Measurements from ENCODE around the gene OR51Q1. TPM values are rescaled to one million over a fixed set of nuclear protein-coding genes. Genes with fewer than 3 reads are reported as not detected.

The OR51Q1 gene
- total RNA-seq, 1 experiment from 2014 or later: not detected

- no peak for DNase-seq
- no peaks in the 10 kb centered on the region for H4K20me1 ChIP-seq (ENCODE audit: insufficient read depth, low read depth, low read length)
- no peaks in the 10 kb centered on the region for H3K36me3 ChIP-seq (ENCODE audit: insufficient read depth, low read length)
- H3K9ac ChIP-seq (ENCODE audit: low read length): no peak overlapping the region
- no peak overlapping the region for H3K4me3 ChIP-seq (ENCODE audit: low read length)
- no peaks in the 10 kb centered on the region for H3K9me2 ChIP-seq (replicated peaks; ENCODE audit: insufficient read depth, low read length)
- no peak overlapping the region for H3K4me2 ChIP-seq (ENCODE audit: low read depth, low read length, poor library complexity, severe bottlenecking)
- no peaks in the 10 kb centered on the region for H3K4me1 ChIP-seq (ENCODE audit: low read length)
- H3K27me3 ChIP-seq (ENCODE audit: low read length): no peaks in the 10 kb centered on the region
- H3K27ac ChIP-seq (ENCODE audit: low read length): no peak overlapping the region
- H2AFZ ChIP-seq (ENCODE audit: low read length): no peak overlapping the region
- H3K79me2 ChIP-seq (ENCODE audit: low read length): no peaks in the 10 kb centered on the region
- H3K9me3 ChIP-seq (ENCODE audit: low read length): no peaks in the 10 kb centered on the region
These were observed 918 bp upstream of the OR51Q1 start for GRCh38 chr11:5420993-5421392.

- H3K9me2 ChIP-seq (replicated peaks; ENCODE audit: insufficient read depth, low read length): no peaks in the 10 kb centered on the region
These were observed 1.2 kb downstream of the OR51Q1 start for GRCh38 chr11:5423131-5423530.

GRCh38 chr11:5441414-5441813, 19.5 kb downstream of the OR51Q1 start, which contains the start of gene OR51I1:
Gene OR51I1 (minus strand): TSS chr11:5441514. CDS start chr11:5441514, 0 bp downstream.
- no peak within 1 kb of the TSS for H3K9ac ChIP-seq (ENCODE audit: low read length)
- H3K4me3 ChIP-seq (ENCODE audit: low read length): no peak within 1 kb of the TSS
- H3K27ac ChIP-seq (ENCODE audit: low read length): no peak within 1 kb of the TSS
- H3K36me3 ChIP-seq (ENCODE audit: insufficient read depth, low read length): no peaks in the 10 kb centered on the region
- H3K9me2 ChIP-seq (replicated peaks; ENCODE audit: insufficient read depth, low read length): no peaks in the 10 kb centered on the region
- H2AFZ ChIP-seq (ENCODE audit: low read length): no peak within 1 kb of the TSS
- no peaks in the 10 kb centered on the region for H3K9me3 ChIP-seq (ENCODE audit: low read length)
- DNase-seq: no peak
- no peaks in the 10 kb centered on the region for H3K27me3 ChIP-seq (ENCODE audit: low read length)
- H3K4me2 ChIP-seq (ENCODE audit: low read depth, low read length, poor library complexity, severe bottlenecking): no peak within 1 kb of the TSS
- H4K20me1 ChIP-seq (ENCODE audit: insufficient read depth, low read depth, low read length): no peaks in the 10 kb centered on the region
- H3K79me2 ChIP-seq (ENCODE audit: low read length): no peaks in the 10 kb centered on the region
- H3K4me1 ChIP-seq (ENCODE audit: low read length): no peaks in the 10 kb centered on the region

More at GRCh38 chr11:5423131-5423530, 1.2 kb downstream of the OR51Q1 start:
- Histone ChIP-seq H3K4me3 (ENCODE audit: low read length) (no peak overlapping the region), H3K4me2 (ENCODE audit: low read depth, low read length, poor library complexity, severe bottlenecking) (no peak overlapping the region), H3K9me3 (ENCODE audit: low read length) (no peaks in the 10 kb centered on the region), H3K79me2 (ENCODE audit: low read length) (no peaks in the 10 kb centered on the region), H2AFZ (ENCODE audit: low read length) (no peak overlapping the region), H3K27ac (ENCODE audit: low read length) (no peak overlapping the region), H3K36me3 (ENCODE audit: insufficient read depth, low read length) (no peaks in the 10 kb centered on the region), H3K9ac (ENCODE audit: low read length) (no peak overlapping the region), H4K20me1 (ENCODE audit: insufficient read depth, low read depth, low read length) (no peaks in the 10 kb centered on the region), H3K4me1 (ENCODE audit: low read length) (no peaks in the 10 kb centered on the region), H3K27me3 (ENCODE audit: low read length) (no peaks in the 10 kb centered on the region)
- no peak for DNase-seq

GRCh38 chr11:5443835-5444393, 22.0 kb downstream of the OR51Q1 start:
- Histone ChIP-seq H3K9me2 (replicated peaks; ENCODE audit: insufficient read depth, low read length) (no peaks in the 10 kb centered on the region), H3K4me3 (ENCODE audit: low read length) (no peak overlapping the region), H3K27ac (ENCODE audit: low read length) (no peak overlapping the region), H3K9me3 (ENCODE audit: low read length) (no peaks in the 10 kb centered on the region), H4K20me1 (ENCODE audit: insufficient read depth, low read depth, low read length) (no peaks in the 10 kb centered on the region), H3K36me3 (ENCODE audit: insufficient read depth, low read length) (no peaks in the 10 kb centered on the region), H3K9ac (ENCODE audit: low read length) (no peak overlapping the region), H3K79me2 (ENCODE audit: low read length) (no peaks in the 10 kb centered on the region), H3K4me1 (ENCODE audit: low read length) (no peaks in the 10 kb centered on the region), H2AFZ (ENCODE audit: low read length) (no peak overlapping the region), H3K27me3 (ENCODE audit: low read length) (no peaks in the 10 kb centered on the region), H3K4me2 (ENCODE audit: low read depth, low read length, poor library complexity, severe bottlenecking) (no peak overlapping the region)
- no peak for DNase-seq

GRCh38 chr11:5449023-5449422, 27.1 kb downstream of the OR51Q1 start, which contains the start of gene OR51I2:
Gene OR51I2 (plus strand): TSS chr11:5449323. CDS start chr11:5453489, 4,166 bp downstream.
- H2AFZ ChIP-seq (ENCODE audit: low read length): no peak within 1 kb of the TSS
- H3K36me3 ChIP-seq (ENCODE audit: insufficient read depth, low read length): no peaks in the 10 kb centered on the region
- no peaks in the 10 kb centered on the region for H3K9me2 ChIP-seq (replicated peaks; ENCODE audit: insufficient read depth, low read length)
- H3K9me3 ChIP-seq (ENCODE audit: low read length): no peaks in the 10 kb centered on the region
- H3K4me3 ChIP-seq (ENCODE audit: low read length): no peak within 1 kb of the TSS
- H4K20me1 ChIP-seq (ENCODE audit: insufficient read depth, low read depth, low read length): no peaks in the 10 kb centered on the region
- H3K4me1 ChIP-seq (ENCODE audit: low read length): no peaks in the 10 kb centered on the region
- no peaks in the 10 kb centered on the region for H3K27me3 ChIP-seq (ENCODE audit: low read length)
- no peak within 1 kb of the TSS for H3K9ac ChIP-seq (ENCODE audit: low read length)
- H3K4me2 ChIP-seq (ENCODE audit: low read depth, low read length, poor library complexity, severe bottlenecking): no peak within 1 kb of the TSS
- no peaks in the 10 kb centered on the region for H3K79me2 ChIP-seq (ENCODE audit: low read length)
- DNase-seq: no peak
- H3K27ac ChIP-seq (ENCODE audit: low read length): no peak within 1 kb of the TSS

- H3K9ac ChIP-seq (ENCODE audit: low read length): no peak overlapping the region
- no peaks in the 10 kb centered on the region for H4K20me1 ChIP-seq (ENCODE audit: insufficient read depth, low read depth, low read length)
- no peak for DNase-seq
- H3K9me2 ChIP-seq (replicated peaks; ENCODE audit: insufficient read depth, low read length): no peaks in the 10 kb centered on the region
- H3K4me2 ChIP-seq (ENCODE audit: low read depth, low read length, poor library complexity, severe bottlenecking): no peak overlapping the region
- no peaks in the 10 kb centered on the region for H3K36me3 ChIP-seq (ENCODE audit: insufficient read depth, low read length)
- H3K27ac ChIP-seq (ENCODE audit: low read length): no peak overlapping the region
- H3K4me1 ChIP-seq (ENCODE audit: low read length): no peaks in the 10 kb centered on the region
- no peaks in the 10 kb centered on the region for H3K27me3 ChIP-seq (ENCODE audit: low read length)
- H3K79me2 ChIP-seq (ENCODE audit: low read length): no peaks in the 10 kb centered on the region
- H3K9me3 ChIP-seq (ENCODE audit: low read length): no peaks in the 10 kb centered on the region
- H3K4me3 ChIP-seq (ENCODE audit: low read length): no peak overlapping the region
- H2AFZ ChIP-seq (ENCODE audit: low read length): no peak overlapping the region
These were observed 27.5 kb downstream of the OR51Q1 start for GRCh38 chr11:5449432-5449831.

GRCh38 chr11:5460983-5461621, 39.2 kb downstream of the OR51Q1 start:
- DNase-seq: no peak
- no peaks in the 10 kb centered on the region for H3K79me2 ChIP-seq (ENCODE audit: low read length)
- H3K27ac ChIP-seq (ENCODE audit: low read length): no peak overlapping the region
- H4K20me1 ChIP-seq (ENCODE audit: insufficient read depth, low read depth, low read length): no peaks in the 10 kb centered on the region
- H3K36me3 ChIP-seq (ENCODE audit: insufficient read depth, low read length): no peaks in the 10 kb centered on the region
- H3K9me2 ChIP-seq (replicated peaks; ENCODE audit: insufficient read depth, low read length): no peaks in the 10 kb centered on the region
- H3K4me2 ChIP-seq (ENCODE audit: low read depth, low read length, poor library complexity, severe bottlenecking): no peak overlapping the region
- no peaks in the 10 kb centered on the region for H3K9me3 ChIP-seq (ENCODE audit: low read length)
- no peak overlapping the region for H2AFZ ChIP-seq (ENCODE audit: low read length)
- no peaks in the 10 kb centered on the region for H3K4me1 ChIP-seq (ENCODE audit: low read length)
- no peak overlapping the region for H3K4me3 ChIP-seq (ENCODE audit: low read length)
- no peaks in the 10 kb centered on the region for H3K27me3 ChIP-seq (ENCODE audit: low read length)
- no peak overlapping the region for H3K9ac ChIP-seq (ENCODE audit: low read length)

GRCh38 chr11:5467527-5467926, 45.6 kb downstream of the OR51Q1 start:
- no peak for DNase-seq
- Histone ChIP-seq H3K79me2 (ENCODE audit: low read length) (no peaks in the 10 kb centered on the region), H3K9me2 (replicated peaks; ENCODE audit: insufficient read depth, low read length) (no peaks in the 10 kb centered on the region), H3K9ac (ENCODE audit: low read length) (no peak overlapping the region), H3K36me3 (ENCODE audit: insufficient read depth, low read length) (no peaks in the 10 kb centered on the region), H4K20me1 (ENCODE audit: insufficient read depth, low read depth, low read length) (no peaks in the 10 kb centered on the region), H3K4me1 (ENCODE audit: low read length) (no peaks in the 10 kb centered on the region), H3K27ac (ENCODE audit: low read length) (no peak overlapping the region), H3K4me2 (ENCODE audit: low read depth, low read length, poor library complexity, severe bottlenecking) (no peak overlapping the region), H3K9me3 (ENCODE audit: low read length) (no peaks in the 10 kb centered on the region), H2AFZ (ENCODE audit: low read length) (no peak overlapping the region), H3K4me3 (ENCODE audit: low read length) (no peak overlapping the region), H3K27me3 (ENCODE audit: low read length) (no peaks in the 10 kb centered on the region)
